Transverse colon (tissue), 4 donors: Measurements from ENCODE around the gene LARP4B.

ENCODE experiments used
- EP300 ChIP-seq: sonication (generic); formaldehyde crosslinking; IDR thresholded peaks from one replicate; pipeline ENCODE4 v1.6.1; 2017; ENCODE audit warnings: antibody characterized with exemption, low read depth
- POLR2A ChIP-seq: fragments of 450-650 bp; IDR thresholded peaks from one replicate; pipeline ENCODE4 v1.6.1; 2016; ENCODE audit warnings: antibody characterized with exemption, mild to moderate bottlenecking, moderate library complexity
- POLR2AphosphoS5 ChIP-seq, 3 donors: sonication (generic); formaldehyde crosslinking; IDR thresholded peaks; one replicate each; pipeline ENCODE4 v1.6.1; 2016; ENCODE audit warnings: antibody characterized with exemption in 3 of 3
- TF ChIP-seq, protein P1 (sequence below), 5 experiments: fragments of 200-600 bp in 3 of 5; fragments of 450-650 bp in 2 of 5; sonication (generic) in 3 of 5; IDR thresholded peaks; 1 replicate in 2 of 5; 2 replicates in 3 of 5; pipeline ENCODE4 v1.5.1; 2016 to 2017; ENCODE audit warnings: antibody characterized with exemption in 5 of 5, inconsistent platforms in 3 of 5, mild to moderate bottlenecking in 2 of 5, moderate library complexity in 1 of 5

DNA sequence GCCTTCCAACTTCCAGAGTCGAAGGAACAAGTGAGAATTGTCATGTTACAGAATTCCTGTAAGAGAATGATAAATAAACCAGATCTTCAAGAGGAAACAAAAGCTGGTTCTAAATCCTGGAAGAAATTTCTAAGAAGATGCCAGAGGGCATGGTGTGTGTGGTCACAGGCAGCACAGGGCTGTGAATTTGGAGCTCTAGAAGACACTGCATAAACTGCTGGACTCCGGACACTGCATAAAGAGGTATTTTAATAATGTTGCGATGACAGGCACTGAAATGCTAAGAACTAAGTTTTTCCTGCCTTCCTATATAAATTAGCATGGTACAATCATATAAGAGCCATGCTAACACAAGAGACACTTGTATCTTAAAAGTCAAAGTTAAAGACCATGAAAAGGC lies 86.0 kb downstream of the LARP4B start:
- TF ChIP-seq, protein P1, sequence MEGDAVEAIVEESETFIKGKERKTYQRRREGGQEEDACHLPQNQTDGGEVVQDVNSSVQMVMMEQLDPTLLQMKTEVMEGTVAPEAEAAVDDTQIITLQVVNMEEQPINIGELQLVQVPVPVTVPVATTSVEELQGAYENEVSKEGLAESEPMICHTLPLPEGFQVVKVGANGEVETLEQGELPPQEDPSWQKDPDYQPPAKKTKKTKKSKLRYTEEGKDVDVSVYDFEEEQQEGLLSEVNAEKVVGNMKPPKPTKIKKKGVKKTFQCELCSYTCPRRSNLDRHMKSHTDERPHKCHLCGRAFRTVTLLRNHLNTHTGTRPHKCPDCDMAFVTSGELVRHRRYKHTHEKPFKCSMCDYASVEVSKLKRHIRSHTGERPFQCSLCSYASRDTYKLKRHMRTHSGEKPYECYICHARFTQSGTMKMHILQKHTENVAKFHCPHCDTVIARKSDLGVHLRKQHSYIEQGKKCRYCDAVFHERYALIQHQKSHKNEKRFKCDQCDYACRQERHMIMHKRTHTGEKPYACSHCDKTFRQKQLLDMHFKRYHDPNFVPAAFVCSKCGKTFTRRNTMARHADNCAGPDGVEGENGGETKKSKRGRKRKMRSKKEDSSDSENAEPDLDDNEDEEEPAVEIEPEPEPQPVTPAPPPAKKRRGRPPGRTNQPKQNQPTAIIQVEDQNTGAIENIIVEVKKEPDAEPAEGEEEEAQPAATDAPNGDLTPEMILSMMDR (IDR thresholded peaks at IDR 0.05), result no peak
- TF ChIP-seq POLR2A (no peak), POLR2AphosphoS5 (IDR thresholded peaks at IDR 0.05) (no peak), EP300 (no peak)
